GM18526 (cell line): ENCODE measurements around the gene DDX11.

Experiments used
- POLR2A ChIP-seq: IDR thresholded peaks from 3 replicates; pipeline ENCODE4 v1.6.1; 2011; ENCODE audit not compliant: insufficient read length; ENCODE audit errors: extremely low read depth

Gene DDX11

DNA sequence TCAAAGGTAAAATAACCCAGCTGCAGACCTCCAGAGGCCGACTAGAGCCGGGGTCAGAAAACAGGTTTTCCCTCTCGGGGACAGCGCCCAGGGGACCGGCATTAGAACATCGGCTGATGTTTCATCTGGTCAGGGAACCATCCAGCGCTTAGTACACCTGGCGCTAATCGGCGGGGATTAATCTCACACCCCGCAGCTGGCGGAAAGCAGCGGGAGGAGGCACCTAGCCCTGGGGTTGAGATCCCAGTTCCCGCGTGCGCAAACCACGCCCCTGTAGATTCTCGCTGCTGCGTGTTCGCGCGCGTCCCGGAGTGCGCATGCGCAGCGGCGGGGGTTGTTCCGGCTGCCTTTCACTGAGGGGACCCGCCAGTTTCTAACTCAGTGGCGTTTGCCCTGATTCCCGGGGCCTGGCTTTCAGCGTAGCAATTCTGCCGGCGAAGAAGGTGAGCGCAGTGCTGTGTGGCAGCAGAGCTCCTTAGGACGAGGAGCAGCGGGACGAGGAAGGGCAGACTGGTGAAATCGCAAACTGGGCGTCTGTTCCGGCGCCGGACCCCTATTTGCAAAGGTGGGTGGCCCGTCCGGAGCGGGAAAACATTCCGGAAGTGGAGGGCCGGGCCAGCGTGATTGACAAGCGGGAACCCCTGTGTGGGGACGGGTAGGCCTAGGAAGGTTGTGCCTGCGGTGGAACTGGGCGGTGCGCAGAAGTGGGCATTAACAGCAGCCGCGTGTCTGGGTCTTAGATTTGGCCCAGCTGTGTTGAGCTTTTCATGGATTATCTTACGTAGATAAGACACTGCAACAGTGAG lies at the start of gene DDX11:
TSS of gene DDX11 (plus strand) at position 334 of the 806 bp plus-strand sequence. CDS start 4,534 bp downstream, outside the sequence.
- peak; percentile 49 for TF ChIP-seq POLR2A

DNA sequence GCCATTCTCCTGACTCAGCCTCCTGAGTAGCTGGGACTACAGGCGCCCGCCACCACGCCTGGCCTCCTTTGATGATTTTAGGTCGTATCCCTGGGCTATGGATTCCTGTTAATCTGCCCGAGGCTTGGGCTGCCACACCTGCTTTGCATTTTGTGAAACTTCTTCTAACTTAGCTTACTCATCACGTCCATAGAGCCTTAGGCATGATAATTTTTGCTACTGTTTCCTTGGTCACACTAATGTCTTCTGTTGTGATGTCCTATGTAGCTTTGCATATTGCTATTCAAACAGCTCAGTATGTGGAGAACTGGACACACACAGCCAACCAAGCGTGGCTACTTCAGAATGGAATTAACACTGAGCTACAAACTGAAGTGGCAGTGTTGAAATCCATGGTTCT lies 47.5 kb upstream of the DDX11 start:
- no peak for TF ChIP-seq POLR2A

DNA sequence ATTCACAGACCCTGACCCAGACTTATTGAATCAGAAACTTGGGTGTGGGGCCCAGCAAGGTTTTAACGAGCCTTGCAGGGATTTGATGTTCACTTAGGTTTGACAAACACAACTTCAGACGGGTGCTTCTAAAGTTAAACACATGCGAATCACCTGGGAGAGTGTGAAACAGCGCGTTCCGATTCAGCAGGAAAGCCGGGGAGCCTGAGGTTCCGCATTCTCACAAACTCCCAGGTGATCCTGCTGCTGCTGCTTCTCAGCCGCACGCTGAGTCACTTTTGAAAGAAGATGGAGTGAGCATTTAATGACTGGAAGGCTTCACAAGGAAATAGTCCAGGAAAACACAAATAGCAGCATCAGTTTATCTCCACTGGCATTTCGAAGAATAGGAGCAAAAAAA lies 44.2 kb upstream of the DDX11 start:
- no peak for TF ChIP-seq POLR2A

DNA sequence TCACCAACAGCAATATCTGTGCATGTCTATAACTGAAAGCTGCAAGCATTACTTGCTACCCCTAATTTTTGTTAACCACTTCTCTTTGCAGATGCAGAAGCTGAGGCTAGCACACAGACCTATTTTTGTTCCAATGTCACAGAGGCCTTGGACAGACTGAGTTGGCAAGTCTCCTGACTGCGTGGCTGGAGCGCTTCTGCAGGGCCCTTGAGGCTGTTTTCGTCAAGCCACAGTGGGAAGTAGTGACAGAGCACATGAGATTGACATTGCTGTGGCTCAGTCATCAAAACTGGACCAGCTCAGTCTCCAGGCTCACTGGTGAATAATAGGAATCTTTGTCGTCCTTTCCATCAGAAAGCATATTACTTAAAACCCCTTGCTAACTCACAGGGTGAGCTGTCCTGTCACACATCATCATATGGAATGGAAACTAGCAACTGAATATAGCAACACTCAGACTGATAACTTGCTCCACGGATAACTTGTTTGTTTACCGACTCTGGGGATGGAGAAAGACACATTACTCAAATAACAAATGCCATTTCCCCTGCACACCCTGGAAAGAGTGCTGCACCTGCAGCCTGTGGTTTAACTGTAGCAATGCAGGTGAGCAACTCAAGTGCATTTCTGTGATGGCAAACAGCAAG lies 43.6 kb upstream of the DDX11 start:
- no peak for TF ChIP-seq POLR2A

DNA sequence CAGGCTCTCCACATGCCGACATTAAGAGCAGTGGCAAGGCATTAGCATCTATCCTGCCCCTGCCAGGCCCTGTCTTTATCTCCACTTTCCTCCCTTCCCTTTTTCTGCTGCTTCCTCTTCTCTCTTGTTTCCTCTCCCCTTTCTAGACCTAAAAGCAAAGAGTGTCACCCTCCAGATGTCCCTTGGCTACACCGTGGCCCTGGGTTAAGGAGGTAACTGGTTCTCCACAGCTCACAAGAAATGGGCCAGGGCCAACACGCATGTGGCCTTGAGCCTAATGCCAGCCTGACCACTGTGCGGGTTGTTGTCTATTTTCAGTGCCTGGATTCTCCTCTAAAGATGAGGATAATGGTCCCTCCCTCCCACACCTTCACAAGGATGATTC lies 41.7 kb upstream of the DDX11 start:
- TF ChIP-seq POLR2A, result no peak

DNA sequence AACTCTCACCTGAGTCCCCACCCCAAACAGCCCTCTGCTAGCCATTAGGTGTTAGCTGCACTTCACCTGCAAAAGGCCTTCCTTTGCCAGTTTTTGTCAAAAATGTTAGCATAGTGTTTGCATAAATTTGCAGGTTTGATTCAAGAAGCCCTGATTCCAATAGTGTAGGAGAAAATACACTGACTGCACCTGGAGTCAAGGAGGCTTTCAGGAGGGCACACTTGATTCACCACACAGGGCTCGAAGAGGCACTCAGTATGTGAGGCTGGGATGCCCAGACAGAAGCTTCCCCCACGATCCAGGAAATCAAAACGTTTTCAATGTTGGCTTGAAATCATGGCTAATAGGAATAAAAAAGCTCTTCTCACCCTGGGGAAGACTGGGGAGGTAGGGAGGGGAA lies 40.5 kb upstream of the DDX11 start:
- TF ChIP-seq POLR2A, result no peak

DNA sequence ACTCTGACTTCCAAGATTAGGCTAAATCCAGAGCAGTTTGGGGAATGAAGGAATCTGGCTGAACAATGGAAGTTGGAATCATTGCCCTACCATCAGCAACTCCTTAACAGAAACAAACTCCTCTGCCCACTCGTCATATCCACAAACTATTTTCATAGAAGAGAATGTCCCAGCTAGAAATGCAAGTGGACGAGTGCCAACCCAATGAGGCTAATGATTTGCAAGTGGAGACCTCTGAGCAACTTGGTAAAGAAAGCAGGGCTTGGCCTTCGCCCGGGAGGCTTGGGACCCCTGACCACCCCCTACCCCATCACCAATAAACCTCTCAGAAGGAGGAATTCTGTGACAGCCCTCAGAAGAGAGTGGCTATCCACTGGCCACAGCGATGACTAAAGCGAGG lies 40.0 kb upstream of the DDX11 start:
- no peak for TF ChIP-seq POLR2A

DNA sequence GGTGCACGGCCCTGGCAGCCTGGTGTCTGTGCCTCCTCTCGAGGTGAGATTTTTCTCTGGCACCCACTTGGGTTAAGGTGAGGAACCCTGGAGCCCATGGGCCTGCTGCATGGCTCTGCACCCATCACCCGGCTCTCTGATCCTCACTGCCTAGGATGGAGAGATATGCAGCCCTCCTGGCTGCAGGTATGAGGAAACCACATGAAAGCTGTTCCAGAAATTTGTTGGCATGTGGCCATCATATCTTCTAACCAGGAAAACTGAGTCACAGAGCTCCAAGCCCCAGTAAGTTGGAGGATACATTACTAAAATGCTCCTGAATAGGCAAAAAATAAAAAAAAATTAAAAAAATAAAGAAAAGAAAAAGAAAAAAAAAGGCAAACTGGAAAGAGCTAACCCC lies 39.3 kb upstream of the DDX11 start:
- no peak for TF ChIP-seq POLR2A

DNA sequence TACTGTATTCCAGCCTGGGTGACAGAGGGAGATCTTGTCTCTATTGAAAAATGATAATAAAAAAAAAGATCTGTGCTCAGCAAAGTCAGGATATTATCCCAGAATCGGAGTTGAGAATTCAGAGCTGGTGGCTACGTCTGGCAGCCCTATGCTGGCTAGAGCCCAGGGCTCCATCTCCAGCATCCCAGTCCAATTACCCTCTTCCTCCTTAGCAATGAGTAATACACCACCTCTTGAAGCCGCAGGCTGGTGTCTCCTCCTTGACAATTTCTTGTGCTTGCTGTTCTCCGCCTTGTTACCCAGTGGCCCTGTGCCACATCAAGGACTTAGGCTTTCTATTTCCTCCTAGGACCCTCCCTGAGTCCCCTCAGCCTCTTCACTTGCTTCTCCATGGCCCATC lies 38.4 kb upstream of the DDX11 start:
- no peak for TF ChIP-seq POLR2A

DNA sequence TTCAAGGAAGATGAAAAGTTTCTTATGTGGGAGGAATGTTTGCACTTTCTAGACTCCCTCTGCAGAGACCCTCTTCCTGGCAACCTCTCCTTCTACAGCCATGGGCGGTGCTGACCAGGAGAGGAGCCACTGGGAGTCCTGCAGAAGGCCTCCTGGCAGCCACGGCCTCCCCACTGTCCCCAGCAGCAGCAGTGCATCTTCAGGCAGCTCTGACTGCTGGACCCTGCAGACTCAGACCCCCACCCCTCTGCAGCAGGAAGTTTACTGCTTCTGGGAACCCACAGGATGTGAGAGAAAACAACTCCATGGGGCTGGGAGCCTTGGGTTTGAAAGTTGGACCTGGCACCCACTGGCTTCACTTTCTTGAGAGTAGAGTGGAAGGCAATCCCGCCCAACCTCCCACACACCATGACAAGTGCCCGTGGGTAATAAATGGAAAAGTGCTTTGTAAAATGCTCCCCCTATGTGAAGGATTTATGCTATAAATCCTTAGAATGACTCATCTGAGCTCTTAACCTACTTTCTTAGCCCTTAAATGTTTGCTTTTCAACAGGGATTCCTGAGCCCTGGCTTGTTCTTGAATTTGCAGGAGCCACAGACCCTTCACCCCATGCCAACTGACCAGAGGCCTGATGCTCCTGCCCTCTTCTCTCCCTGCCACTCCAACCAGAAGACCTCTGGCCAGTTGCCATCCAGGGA lies 37.5 kb upstream of the DDX11 start:
- TF ChIP-seq POLR2A, result no peak

DNA sequence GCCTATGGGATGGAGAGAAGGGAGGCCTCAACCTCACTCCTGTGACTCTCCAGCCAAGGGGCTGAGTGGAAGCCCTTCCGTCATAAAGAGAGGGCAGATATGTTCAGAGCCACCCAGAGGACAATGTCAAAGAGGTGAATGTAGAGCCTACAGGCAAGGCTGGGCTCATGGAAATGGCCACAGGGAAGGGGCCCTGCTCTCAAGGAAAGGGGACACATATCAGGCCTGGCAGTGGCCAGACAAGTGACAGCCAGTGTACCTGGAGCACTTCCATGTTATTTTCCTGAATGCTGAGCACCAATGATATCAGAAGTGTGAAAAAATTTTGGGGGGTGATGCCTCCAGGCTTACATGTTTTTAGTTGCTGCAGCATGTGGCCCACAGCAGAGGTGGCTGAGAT lies 36.6 kb upstream of the DDX11 start:
- no peak for TF ChIP-seq POLR2A

DNA sequence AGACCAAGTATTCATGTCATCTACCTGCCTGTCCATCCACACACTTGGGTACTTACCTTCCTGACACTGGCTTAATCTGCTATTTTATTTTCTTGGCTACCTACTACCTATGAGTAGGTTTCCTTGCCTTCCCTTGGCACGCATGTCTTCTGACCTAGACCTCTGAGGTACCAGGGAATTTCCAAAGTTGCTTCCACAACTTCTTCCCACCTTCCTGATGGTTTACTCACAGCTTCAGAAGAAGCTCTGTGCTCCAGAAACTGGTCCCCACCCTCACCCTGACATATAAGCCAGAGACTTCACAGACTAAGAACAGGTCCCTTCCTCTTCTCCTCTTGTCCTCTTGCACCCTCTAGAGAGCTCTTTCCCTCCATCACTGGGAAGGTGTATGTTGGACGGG lies 35.7 kb upstream of the DDX11 start:
- no peak for TF ChIP-seq POLR2A

DNA sequence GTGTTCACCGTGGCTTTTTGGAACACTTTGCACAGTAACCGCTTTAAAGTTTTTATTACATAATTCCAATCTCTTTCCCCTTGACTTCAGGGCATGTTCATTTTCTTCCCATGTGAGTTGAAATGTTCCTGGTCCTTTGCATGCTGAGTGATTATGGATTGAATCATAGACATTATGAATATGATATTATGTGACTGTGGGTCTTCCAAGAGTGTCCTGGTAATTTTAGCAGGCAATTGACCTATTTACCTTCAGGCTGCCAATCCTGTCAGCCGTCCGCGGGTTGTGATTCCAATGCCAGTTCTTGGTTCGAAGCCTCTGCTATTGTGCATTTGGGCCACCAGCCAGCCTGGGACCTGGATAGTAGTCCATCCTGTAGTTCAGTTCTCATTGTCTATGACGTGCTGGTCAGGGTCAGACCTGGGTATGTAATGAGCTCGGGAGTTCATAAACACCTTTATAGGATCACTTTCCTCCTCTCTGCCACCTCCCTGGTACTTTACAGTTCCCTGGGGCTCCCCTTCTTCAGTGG lies 32.6 kb upstream of the DDX11 start:
- TF ChIP-seq POLR2A, result no peak

DNA sequence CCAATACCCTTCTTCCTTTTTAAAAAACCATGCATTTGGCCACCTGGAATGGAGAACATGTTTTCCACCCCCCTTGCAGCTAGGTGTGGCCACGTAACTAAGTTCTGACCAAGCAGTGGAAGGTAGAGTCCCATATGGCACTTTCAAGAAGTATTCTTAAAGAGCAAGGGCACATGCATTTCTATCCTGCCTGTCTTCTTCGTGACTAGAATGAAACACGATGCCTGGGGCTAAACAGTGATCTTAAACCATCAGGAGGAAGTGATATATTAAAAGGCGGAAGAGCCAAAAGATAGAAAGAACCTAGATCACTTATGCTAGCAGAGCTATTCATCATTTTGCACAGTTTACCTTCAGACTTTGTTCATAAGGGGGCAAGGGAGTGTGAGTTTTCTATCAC lies 16.0 kb upstream of the DDX11 start:
- no peak for TF ChIP-seq POLR2A

DNA sequence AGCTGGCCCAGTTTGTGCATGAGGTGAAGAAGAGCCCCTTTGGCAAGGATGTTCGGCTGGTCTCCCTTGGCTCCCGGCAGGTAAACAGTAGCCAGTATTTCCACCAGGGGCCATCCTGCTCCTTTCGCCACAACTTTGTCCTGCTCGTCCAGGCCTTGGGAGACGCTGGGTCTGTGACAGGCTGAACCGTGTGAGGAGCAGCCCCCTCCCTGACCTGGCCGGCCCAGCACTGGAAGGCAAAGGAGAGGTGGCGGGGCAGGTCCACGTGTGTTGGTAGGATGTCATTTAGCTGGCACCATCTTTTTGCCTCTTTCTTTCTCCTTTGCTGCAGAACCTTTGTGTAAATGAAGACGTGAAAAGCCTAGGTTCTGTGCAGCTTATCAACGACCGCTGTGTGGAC lies 15.4 kb downstream of the DDX11 start:
- no peak for TF ChIP-seq POLR2A

DNA sequence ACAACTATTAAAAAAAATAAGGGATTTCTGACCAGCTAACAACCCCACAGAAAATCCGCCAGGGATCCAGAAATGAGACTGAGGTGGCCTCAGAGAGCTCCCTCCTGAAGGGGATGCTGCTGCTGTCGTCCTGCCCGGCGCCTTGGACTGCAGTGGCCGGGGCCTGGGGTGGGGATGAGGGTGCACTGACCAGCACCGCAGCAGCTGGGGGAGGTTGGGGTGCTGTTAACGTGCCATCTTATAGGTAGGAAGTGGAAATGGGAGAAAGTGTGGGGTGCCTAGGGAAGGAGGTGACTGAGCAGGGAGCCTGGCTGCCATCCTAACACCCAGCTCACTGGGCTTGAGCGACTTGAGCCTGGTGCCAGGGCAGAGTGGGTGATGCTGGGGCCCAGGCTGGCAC lies 32.0 kb downstream of the DDX11 start:
- no peak for TF ChIP-seq POLR2A
